Mesodermal cell (in vitro differentiated cells): Measurements from ENCODE around the gene ZNF414.

ENCODE experiments used
- H3K27ac ChIP-seq: 2 replicates; pipeline ENCODE4 v1.7.0; 2013; ENCODE audit warnings: mild to moderate bottlenecking, low read depth, low read length, moderate library complexity; ENCODE audit not compliant: severe bottlenecking
- H3K36me3 ChIP-seq: 2 replicates; pipeline ENCODE4 v1.7.1; 2013; ENCODE audit warnings: mild to moderate bottlenecking, low read length, moderate library complexity; ENCODE audit not compliant: control insufficient read depth, insufficient read depth
- H3K4me1 ChIP-seq: one replicate; pipeline ENCODE4 v1.7.1; 2013; ENCODE audit warnings: mild to moderate bottlenecking, low read length; ENCODE audit not compliant: insufficient read depth, control insufficient read depth, poor library complexity, severe bottlenecking
- H3K4me3 ChIP-seq: 2 replicates; pipeline ENCODE4 v1.7.0; 2013; ENCODE audit warnings: low read length, control low read depth, mild to moderate bottlenecking; ENCODE audit not compliant: insufficient read depth, poor library complexity, severe bottlenecking; ENCODE audit errors: extremely low read depth
- H3K9me3 ChIP-seq: 2 replicates; pipeline ENCODE4 v1.7.1; 2013; ENCODE audit warnings: mild to moderate bottlenecking, low read length, moderate library complexity; ENCODE audit not compliant: control insufficient read depth
- WGBS, 2 experiments: methylation state at CpG; one replicate each; pipeline ENCODE4 v1.1.5; 2013; ENCODE audit warnings: missing lambda C conversion rate in 2 of 2; ENCODE audit not compliant: insufficient coverage in 2 of 2; 5-methylcytosine and 5-hydroxymethylcytosine counted together

The ZNF414 gene

GRCh38 chr19:8481201-8481600 is 32.8 kb downstream of the ZNF414 start:
- Histone ChIP-seq H3K9me3 (no peaks in the 10 kb centered on the region), H3K4me3 (no peak overlapping the region), H3K27ac (no peak overlapping the region), H3K4me1 (no peaks in the 10 kb centered on the region), H3K36me3 (peaks cover 92% of the 10 kb centered on the region)
- whole genome bisulfite sequencing, 2 experiments = 97 to 99% methylated on average over 10 of the region's 11 CpGs

- 100% methylated on average over 1 to 2 of the region's 3 CpGs for WGBS, 2 experiments
These were observed 35.4 kb downstream of the ZNF414 start for GRCh38 chr19:8478598-8478997.

GRCh38 chr19:8477889-8478288 is 36.1 kb downstream of the ZNF414 start:
- Histone ChIP-seq H3K9me3 (no peaks in the 10 kb centered on the region), H3K36me3 (peaks cover 92% of the 10 kb centered on the region), H3K27ac (no peak overlapping the region), H3K4me3 (no peak overlapping the region), H3K4me1 (no peaks in the 10 kb centered on the region)
- 92 to 93% methylated on average over 4 of the region's 4 CpGs for WGBS, 2 experiments

More at GRCh38 chr19:8478598-8478997, 35.4 kb downstream of the ZNF414 start:
- Histone ChIP-seq H3K9me3 (no peaks in the 10 kb centered on the region), H3K4me3 (no peak overlapping the region), H3K36me3 (peaks cover 92% of the 10 kb centered on the region), H3K27ac (no peak overlapping the region), H3K4me1 (no peaks in the 10 kb centered on the region)

- Histone ChIP-seq H3K4me3 (no peak overlapping the region), H3K27ac (no peak overlapping the region), H3K4me1 (no peaks in the 10 kb centered on the region), H3K9me3 (no peaks in the 10 kb centered on the region), H3K36me3 (peaks cover 92% of the 10 kb centered on the region)
- WGBS, 2 experiments = 93 to 95% methylated on average over 3 to 5 of the region's 8 CpGs
These were observed 37.4 kb downstream of the ZNF414 start for GRCh38 chr19:8476524-8476923.

- no peak overlapping the region for H3K27ac ChIP-seq
- H3K4me3 ChIP-seq = no peak overlapping the region
- H3K9me3 ChIP-seq = no peaks in the 10 kb centered on the region
- no peaks in the 10 kb centered on the region for H3K4me1 ChIP-seq
- no CpG with 5 or more reads among the region's 1 CpG for WGBS, 2 experiments
- H3K36me3 ChIP-seq = peaks cover 93% of the 10 kb centered on the region
These were observed 39.0 kb downstream of the ZNF414 start for GRCh38 chr19:8475005-8475404.

- Histone ChIP-seq H3K36me3 (peaks cover 98% of the 10 kb centered on the region), H3K27ac (no peak overlapping the region), H3K9me3 (no peaks in the 10 kb centered on the region), H3K4me1 (peaks cover 7% of the 10 kb centered on the region), H3K4me3 (no peak overlapping the region)
- 97 to 98% methylated on average over 5 to 6 of the region's 6 CpGs for WGBS, 2 experiments
These were observed 40.1 kb downstream of the ZNF414 start for GRCh38 chr19:8473648-8474476.

GRCh38 chr19:8469613-8470368 is 44.2 kb downstream of the ZNF414 start:
- peaks cover 100% of the 10 kb centered on the region for H3K36me3 ChIP-seq
- no peaks in the 10 kb centered on the region for H3K9me3 ChIP-seq
- 94 to 95% methylated on average over 8 to 9 of the region's 13 CpGs for WGBS, 2 experiments
- H3K27ac ChIP-seq = no peak overlapping the region
- no peak overlapping the region for H3K4me3 ChIP-seq
- peaks cover 12% of the 10 kb centered on the region for H3K4me1 ChIP-seq

- WGBS, 2 experiments = 94 to 98% methylated on average over 6 of the region's 8 CpGs
- Histone ChIP-seq H3K4me1 (peaks cover 12% of the 10 kb centered on the region), H3K27ac (no peak overlapping the region), H3K36me3 (peaks cover 100% of the 10 kb centered on the region), H3K4me3 (no peak overlapping the region), H3K9me3 (no peaks in the 10 kb centered on the region)
These were observed 45.1 kb downstream of the ZNF414 start for GRCh38 chr19:8468761-8469373.

- Histone ChIP-seq H3K4me3 (no peak overlapping the region), H3K4me1 (peaks cover 12% of the 10 kb centered on the region), H3K9me3 (no peaks in the 10 kb centered on the region), H3K27ac (no peak overlapping the region), H3K36me3 (peaks cover 100% of the 10 kb centered on the region)
- 100% methylated on average over 1 of the region's 3 CpGs; no CpG with 5 or more reads in 1 of the 2 experiments for WGBS, 2 experiments
These were observed 45.8 kb downstream of the ZNF414 start for GRCh38 chr19:8468124-8468523.

- H3K9me3 ChIP-seq = no peaks in the 10 kb centered on the region
- H3K27ac ChIP-seq = no peak overlapping the region
- peaks cover 99% of the 10 kb centered on the region for H3K36me3 ChIP-seq
- WGBS, 2 experiments = 95 to 100% methylated on average over 4 of the region's 4 CpGs
- peaks cover 20% of the 10 kb centered on the region for H3K4me1 ChIP-seq
- no peak overlapping the region for H3K4me3 ChIP-seq
These were observed 47.9 kb downstream of the ZNF414 start for GRCh38 chr19:8466018-8466417.
